Raji (cell line): ENCODE measurements around the gene SORCS3.

ENCODE experiments used
- POLR2A ChIP-seq: IDR thresholded peaks from 2 replicates; pipeline ENCODE4 v1.6.1; 2011; ENCODE audit warnings: low read depth, low read length, control low read depth; ENCODE audit not compliant: insufficient read depth

Gene SORCS3

GRCh38 chr10:104665174-104665573 is 24.1 kb downstream of the SORCS3 start:
- TF ChIP-seq POLR2A, result no peak

DNA sequence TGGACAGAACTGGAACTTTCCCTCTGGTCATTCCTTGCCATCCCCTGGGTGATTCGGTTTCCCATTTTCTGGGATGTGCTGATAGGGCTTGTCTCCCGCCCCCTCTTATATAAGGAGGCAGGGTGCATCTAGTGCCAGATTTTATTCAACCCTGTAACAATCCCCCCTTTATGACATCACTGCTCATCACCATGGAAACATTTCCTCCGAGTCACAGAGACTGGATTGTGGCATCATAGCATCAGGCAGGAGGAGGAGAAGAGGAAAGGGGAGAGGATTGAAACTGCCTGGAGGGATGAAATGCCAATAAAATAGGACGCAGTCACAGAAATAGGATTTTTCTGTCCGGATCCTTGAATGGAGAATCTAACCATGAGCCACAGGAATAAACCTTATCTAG is 25.0 kb downstream of the SORCS3 start:
- TF ChIP-seq POLR2A, result no peak

DNA sequence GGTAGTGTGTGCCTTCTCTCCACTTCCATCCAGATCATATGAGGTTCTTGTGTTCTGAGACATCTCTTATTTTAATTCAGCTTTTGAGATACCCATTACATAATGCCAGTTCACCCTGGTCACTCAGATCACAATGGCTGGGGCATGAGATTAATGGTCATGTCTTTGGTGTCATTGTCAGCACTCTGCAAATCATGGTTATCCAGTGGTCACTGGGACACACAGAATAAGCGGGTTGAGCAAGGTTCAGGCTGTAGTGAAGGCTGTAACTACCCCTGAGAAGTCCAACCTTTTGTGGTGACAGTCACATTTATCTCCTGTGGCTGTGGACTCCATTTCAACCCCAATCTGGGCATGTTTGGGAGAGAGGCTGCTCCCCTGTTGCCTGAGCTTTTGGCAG is 35.8 kb downstream of the SORCS3 start:
- no peak for TF ChIP-seq POLR2A

DNA sequence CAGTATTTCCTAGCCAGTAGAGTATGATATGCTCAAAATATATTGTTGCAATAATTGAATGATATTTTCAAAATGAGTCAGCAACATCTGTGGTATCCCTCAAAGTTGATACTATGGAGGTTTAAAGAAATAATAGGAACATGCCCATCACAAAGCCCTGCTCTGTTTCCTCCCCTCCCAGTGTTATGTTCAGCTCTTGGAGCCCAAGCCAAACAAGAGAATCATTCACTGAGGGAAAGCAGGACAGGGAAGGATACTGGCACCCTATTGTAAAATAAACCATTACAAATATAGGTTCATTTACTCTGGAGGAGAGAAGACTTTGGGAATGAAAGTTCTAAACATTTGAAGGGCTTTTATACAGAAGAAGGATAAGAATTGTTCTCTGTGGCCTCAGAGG is 37.6 kb downstream of the SORCS3 start:
- TF ChIP-seq POLR2A, result no peak

- TF ChIP-seq POLR2A, result no peak
These were observed 39.6 kb downstream of the SORCS3 start for GRCh38 chr10:104680467-104681401.

DNA sequence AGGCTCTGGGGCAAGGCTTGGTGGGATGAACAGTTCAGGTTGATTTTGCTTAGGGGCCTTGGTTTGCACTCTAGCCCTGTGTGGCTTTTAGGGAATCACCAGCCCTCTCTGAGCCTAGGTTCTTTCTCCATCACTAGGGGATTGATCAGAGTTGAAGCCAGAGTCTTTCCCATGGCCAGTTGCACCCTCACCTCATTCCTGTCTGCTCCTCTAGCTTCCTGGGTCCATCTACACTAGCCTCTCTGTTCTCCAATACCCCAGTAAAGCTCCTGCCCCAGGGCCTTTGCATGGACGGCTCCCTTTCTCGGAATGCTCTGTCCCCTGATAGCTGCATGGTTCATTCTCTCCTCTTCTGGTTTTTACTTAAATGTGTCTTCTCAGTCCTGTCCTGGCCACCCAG is 40.4 kb downstream of the SORCS3 start:
- no peak for TF ChIP-seq POLR2A

DNA sequence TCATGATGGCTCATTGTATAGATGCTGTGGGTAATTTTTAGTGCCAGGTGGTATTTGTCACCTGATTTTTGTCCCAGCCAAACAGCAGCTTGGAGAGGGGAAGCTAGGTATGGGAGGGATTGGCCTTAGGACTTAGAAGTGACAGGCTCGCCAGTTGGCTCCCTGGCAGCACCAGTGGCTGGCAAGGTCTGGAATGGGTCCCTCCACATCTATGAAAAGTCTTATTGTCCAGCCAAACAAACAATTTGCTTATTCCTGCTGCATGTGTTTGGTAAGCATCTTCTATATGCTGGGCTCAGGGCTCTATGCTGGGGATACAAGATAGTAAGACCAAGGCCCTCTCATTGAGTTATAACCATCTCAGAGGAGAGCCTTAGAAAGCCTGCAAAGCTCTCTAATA is 42.5 kb downstream of the SORCS3 start:
- no peak for TF ChIP-seq POLR2A

GRCh38 chr10:104686829-104687228 is 45.7 kb downstream of the SORCS3 start:
- TF ChIP-seq POLR2A, result no peak

DNA sequence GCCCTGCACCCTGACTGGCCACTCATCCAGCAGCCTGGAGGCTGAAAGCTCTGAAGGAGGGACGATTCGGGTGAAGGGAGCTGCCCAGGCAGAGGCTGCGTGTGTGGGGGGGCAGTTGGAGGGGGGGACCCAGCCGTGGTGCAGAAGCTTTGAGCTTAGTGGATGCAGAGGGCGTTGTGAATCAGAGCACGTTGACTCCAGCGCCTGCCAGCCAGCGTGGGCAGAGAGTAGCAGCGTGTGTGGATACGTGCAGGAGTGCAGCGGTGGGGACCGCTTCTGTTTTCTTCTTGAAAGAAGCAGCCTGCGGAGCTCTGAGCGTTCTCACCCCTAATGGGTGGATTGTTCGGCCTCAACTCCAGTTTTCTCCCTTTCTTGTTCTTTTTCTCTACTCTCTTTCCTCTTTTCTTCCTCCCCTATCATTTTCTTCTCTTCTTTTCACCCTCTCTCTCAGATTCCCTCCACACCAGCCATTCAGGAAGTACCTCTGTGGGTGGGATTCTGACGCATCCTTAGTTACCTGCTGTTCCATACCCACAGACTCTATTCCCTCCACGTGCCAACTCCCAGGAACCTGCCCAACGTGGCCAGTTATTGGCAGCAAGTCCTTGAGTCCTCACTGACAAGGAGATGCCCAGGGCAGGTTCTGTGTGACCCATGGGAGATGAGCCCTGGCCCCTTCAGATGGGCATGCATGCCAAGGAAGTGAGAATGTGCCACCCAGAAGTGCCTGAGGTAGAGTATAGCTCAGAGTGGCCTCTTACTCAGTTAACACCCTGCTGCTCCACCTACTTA is 47.4 kb downstream of the SORCS3 start:
- no peak for TF ChIP-seq POLR2A

- no peak for TF ChIP-seq POLR2A
These were observed 48.0 kb downstream of the SORCS3 start for GRCh38 chr10:104689105-104689504.

GRCh38 chr10:104689547-104689946 is 48.5 kb downstream of the SORCS3 start:
- TF ChIP-seq POLR2A, result no peak

GRCh38 chr10:104690101-104690500 is 49.0 kb downstream of the SORCS3 start:
- TF ChIP-seq POLR2A, result no peak

- TF ChIP-seq POLR2A, result no peak
These were observed 49.9 kb downstream of the SORCS3 start for GRCh38 chr10:104690959-104691358.

GRCh38 chr10:104694074-104694473 is 53.0 kb downstream of the SORCS3 start:
- TF ChIP-seq POLR2A, result no peak

DNA sequence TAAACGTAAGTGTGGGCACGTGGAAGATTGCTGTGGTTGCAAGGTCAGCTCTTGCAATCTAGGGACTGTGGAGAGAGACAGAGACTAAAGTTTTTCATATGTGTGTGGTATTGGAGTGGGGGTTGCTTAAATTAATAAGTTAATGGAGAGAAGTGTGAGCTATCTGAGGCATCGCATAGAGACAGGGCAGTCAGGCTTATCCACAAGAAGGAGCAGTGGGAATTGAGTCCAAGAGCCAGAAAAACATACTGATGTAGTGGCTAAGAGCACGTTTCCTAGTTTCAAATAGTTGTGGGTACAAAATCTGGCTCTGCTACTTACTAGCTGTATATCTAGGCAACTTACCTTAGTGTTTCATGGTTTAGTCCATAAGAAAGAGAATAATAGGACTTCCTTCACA is 65.8 kb downstream of the SORCS3 start:
- TF ChIP-seq POLR2A, result no peak
